ENCODE data around the gene PCDHGA11.
"Not testable (repeated sequence)": the region's sequence is repeated elsewhere in the genome, so short reads cannot be mapped to it uniquely, and the experiment has no call there.

- not testable (repeated sequence) for TF ChIP-seq CTCF, POLR2A, POLR2AphosphoS5 (IDR thresholded peaks at IDR 0.05)
These were observed 11.5 kb downstream of the PCDHGA11 start for GRCh38 chr5:141432308-141432707.
